Astrocyte of the spinal cord (primary cell): ENCODE measurements around the gene NAA15.
"Not testable (repeated sequence)": the region's sequence is repeated elsewhere in the genome, so short reads cannot be mapped to it uniquely, and the experiment has no call there.

Experiments
- DNase-seq: peaks from one replicate; pipeline ENCODE4 v3.0.0; 2011; ENCODE audit warnings: low read depth, low spot score
- H3K4me3 ChIP-seq: 2 replicates; pipeline ENCODE4 v1.5.1; 2011; ENCODE audit warnings: low read depth, mild to moderate bottlenecking, low read length, moderate library complexity
- CTCF ChIP-seq: IDR thresholded peaks from 2 replicates; pipeline ENCODE4 v1.5.1; 2012; ENCODE audit warnings: low read depth, mild to moderate bottlenecking, low read length, inconsistent platforms
- in situ Hi-C: cut with HindIII; loops from 2 replicates; pipeline ENCODE4 v1.10.0; 2017; ENCODE audit warnings: low sequenced_read_pairs

NAA15 gene

DNA sequence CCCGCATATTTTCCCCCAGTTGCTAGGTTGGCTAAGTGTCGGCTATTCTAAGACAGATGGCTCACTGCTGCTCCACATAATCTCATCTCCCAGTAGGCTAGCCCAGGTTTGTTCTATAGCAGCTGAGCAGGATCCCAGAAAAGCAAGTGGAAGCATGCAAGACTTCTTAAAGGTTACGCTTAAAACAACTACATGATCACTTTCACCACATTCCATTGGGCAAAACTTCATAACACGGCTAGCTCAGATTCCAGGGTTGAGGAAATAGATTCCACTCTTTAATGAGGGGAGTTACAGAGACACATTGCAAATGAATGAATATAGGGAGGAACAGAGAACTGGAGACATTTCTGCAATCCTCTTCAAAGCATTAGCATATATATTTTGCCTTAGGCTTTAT is 139.7 kb downstream of the NAA15 start:
- H3K4me3 ChIP-seq = no peak overlapping the region
- in situ Hi-C loops = no loop called here
- no peak for TF ChIP-seq CTCF
- no peak for DNase-seq

GRCh38 chr4:139443661-139444060 is 142.4 kb downstream of the NAA15 start:
- H3K4me3 ChIP-seq = no peak overlapping the region
- no peak for TF ChIP-seq CTCF
- in situ Hi-C loops = no loop called here
- no peak for DNase-seq

GRCh38 chr4:139444881-139445280 is 143.6 kb downstream of the NAA15 start:
- DNase-seq = not testable (repeated sequence)

DNA sequence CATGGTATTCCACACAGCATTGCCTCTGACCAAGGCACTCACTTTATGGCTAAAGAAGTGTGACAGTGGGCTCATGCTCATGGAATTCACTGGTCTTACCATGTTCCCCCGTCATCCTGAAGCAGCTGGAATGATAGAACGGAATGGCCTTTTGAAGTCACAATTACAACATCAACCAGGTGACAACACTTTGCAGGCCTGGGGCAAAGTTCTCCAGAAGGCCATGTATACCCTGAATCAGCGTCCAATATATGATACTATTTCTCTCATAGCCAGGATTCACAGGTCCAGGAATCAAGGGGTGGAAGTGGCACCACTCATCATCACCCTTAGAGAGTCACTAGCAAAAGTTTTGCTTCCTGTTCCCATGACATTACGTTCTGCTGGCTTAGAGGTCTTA is 145.8 kb downstream of the NAA15 start:
- DNase-seq, H3K4me3 ChIP-seq, in situ Hi-C loops: not testable (repeated sequence)

More at GRCh38 chr4:139444881-139445280, 143.6 kb downstream of the NAA15 start:
- in situ Hi-C loops, H3K4me3 ChIP-seq: not testable (repeated sequence)

GRCh38 chr4:139450586-139450985 is 149.3 kb downstream of the NAA15 start:
- DNase-seq = no peak
- in situ Hi-C loops = no loop called here
- H3K4me3 ChIP-seq = no peak overlapping the region
- no peak for TF ChIP-seq CTCF

DNA sequence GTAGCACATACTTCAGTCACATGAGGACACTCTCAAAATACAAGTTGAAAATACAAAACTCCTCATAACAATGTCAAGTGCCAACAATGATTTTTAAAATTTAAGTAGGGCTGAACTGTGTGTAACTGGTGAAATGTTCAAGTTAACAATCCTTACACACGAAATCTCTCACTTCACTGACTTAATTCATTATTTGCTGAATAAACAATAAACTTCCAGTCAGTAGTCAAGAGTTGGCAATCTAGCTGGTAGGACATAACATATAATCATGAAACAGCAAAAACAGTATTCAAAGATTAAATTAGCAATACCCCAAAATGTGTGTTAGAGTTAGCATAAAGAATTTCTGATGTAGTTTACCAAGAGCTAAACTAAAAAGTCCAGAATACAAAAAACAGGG is 150.7 kb downstream of the NAA15 start:
- no peak for DNase-seq
- H3K4me3 ChIP-seq = no peak overlapping the region
- in situ Hi-C loops = no loop called here
- no peak for TF ChIP-seq CTCF

DNA sequence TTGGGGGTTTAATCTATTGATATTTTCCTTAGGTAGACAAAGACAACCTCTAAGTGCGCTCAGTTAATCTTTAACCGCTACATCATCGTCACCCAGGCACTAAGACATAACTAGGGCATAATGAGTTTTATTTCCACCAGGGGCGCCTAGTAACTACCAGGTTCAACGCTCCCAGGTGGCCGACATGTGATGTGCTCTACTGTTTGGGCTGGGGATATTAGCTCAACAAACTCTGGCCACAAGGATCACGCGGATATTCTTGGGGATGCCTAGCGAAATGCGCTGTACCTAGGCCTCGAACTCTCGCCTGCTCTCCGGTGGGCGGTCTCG is 151.7 kb downstream of the NAA15 start:
- in situ Hi-C loops = no loop called here
- TF ChIP-seq CTCF = peak; percentile 30
- no peak for DNase-seq
- peak overlapping the region; percentile 94 for H3K4me3 ChIP-seq

- peak; percentile 0 for TF ChIP-seq CTCF
- in situ Hi-C loops = no loop called here
- peak; percentile 99 for DNase-seq
- H3K4me3 ChIP-seq = peak overlapping the region; percentile 94
These were observed 152.2 kb downstream of the NAA15 start for GRCh38 chr4:139453371-139454110.
